Rectal smooth muscle tissue (tissue), 1 donor: ENCODE measurements around the gene GPX3.
A peak's percentile ranks its signal among the peaks of the same experiment; 100 is the strongest.

Experiments
- H3K27ac ChIP-seq: one replicate; pipeline ENCODE4 v1.7.0; 2013; ENCODE audit warnings: low read depth, low read length, inconsistent platforms
- H3K27me3 ChIP-seq: one replicate; pipeline ENCODE4 v1.7.0; 2013; ENCODE audit warnings: low read length; ENCODE audit not compliant: control insufficient read depth, insufficient read depth
- H3K36me3 ChIP-seq: one replicate; pipeline ENCODE4 v1.7.0; 2013; ENCODE audit warnings: low read length; ENCODE audit not compliant: control insufficient read depth, insufficient read depth
- H3K4me1 ChIP-seq: one replicate; pipeline ENCODE4 v1.7.0; 2013; ENCODE audit warnings: low read length; ENCODE audit not compliant: control insufficient read depth, insufficient read depth
- H3K4me3 ChIP-seq: one replicate; pipeline ENCODE4 v1.7.0; 2013; ENCODE audit warnings: low read length
- H3K9ac ChIP-seq: one replicate; pipeline ENCODE4 v1.7.0; 2013; ENCODE audit warnings: low read length

Gene GPX3

GRCh38 chr5:151029179-151030055, 9.0 kb downstream of the GPX3 start:
- Histone ChIP-seq H3K9ac (no peak overlapping the region), H3K4me1 (peaks cover 9% of the 10 kb centered on the region), H3K27me3 (no peaks in the 10 kb centered on the region), H3K4me3 (no peak overlapping the region), H3K36me3 (peaks cover 56% of the 10 kb centered on the region), H3K27ac (peak overlapping the region; percentile 60)

GRCh38 chr5:151030056-151030336, 9.6 kb downstream of the GPX3 start:
- Histone ChIP-seq H3K27ac (peak overlapping the region; percentile 60), H3K4me1 (peaks cover 9% of the 10 kb centered on the region), H3K27me3 (no peaks in the 10 kb centered on the region), H3K9ac (no peak overlapping the region), H3K36me3 (peaks cover 62% of the 10 kb centered on the region), H3K4me3 (no peak overlapping the region)

- peaks cover 9% of the 10 kb centered on the region for H3K4me1 ChIP-seq
- H3K36me3 ChIP-seq, result peaks cover 66% of the 10 kb centered on the region
- H3K9ac ChIP-seq, result no peak overlapping the region
- H3K4me3 ChIP-seq, result no peak overlapping the region
- no peaks in the 10 kb centered on the region for H3K27me3 ChIP-seq
- peak overlapping the region; percentile 60 for H3K27ac ChIP-seq
Observed at GRCh38 chr5:151030379-151030778, 10.0 kb downstream of the GPX3 start.

- Histone ChIP-seq H3K9ac (no peak overlapping the region), H3K27ac (no peak overlapping the region), H3K4me1 (peaks cover 9% of the 10 kb centered on the region), H3K4me3 (no peak overlapping the region), H3K27me3 (no peaks in the 10 kb centered on the region), H3K36me3 (peaks cover 71% of the 10 kb centered on the region)
Observed at GRCh38 chr5:151031554-151031953, 11.2 kb downstream of the GPX3 start.

- Histone ChIP-seq H3K9ac (no peak overlapping the region), H3K4me3 (no peak overlapping the region), H3K4me1 (peaks cover 14% of the 10 kb centered on the region), H3K27ac (no peak overlapping the region), H3K36me3 (peaks cover 63% of the 10 kb centered on the region), H3K27me3 (no peaks in the 10 kb centered on the region)
Observed at GRCh38 chr5:151033217-151033934, 13.0 kb downstream of the GPX3 start.

- no peak overlapping the region for H3K27ac ChIP-seq
- peaks cover 61% of the 10 kb centered on the region for H3K36me3 ChIP-seq
- H3K9ac ChIP-seq, result no peak overlapping the region
- peaks cover 17% of the 10 kb centered on the region for H3K4me1 ChIP-seq
- H3K27me3 ChIP-seq, result no peaks in the 10 kb centered on the region
- H3K4me3 ChIP-seq, result no peak overlapping the region
Observed at GRCh38 chr5:151034422-151035379, 14.3 kb downstream of the GPX3 start.

- no peak overlapping the region for H3K9ac ChIP-seq
- H3K4me3 ChIP-seq, result no peak overlapping the region
- peaks cover 13% of the 10 kb centered on the region for H3K4me1 ChIP-seq
- no peak overlapping the region for H3K27ac ChIP-seq
- no peaks in the 10 kb centered on the region for H3K27me3 ChIP-seq
- peaks cover 67% of the 10 kb centered on the region for H3K36me3 ChIP-seq
Observed at GRCh38 chr5:151036556-151036955, 16.2 kb downstream of the GPX3 start.

- peaks cover 13% of the 10 kb centered on the region for H3K4me1 ChIP-seq
- H3K36me3 ChIP-seq, result peaks cover 64% of the 10 kb centered on the region
- H3K27ac ChIP-seq, result peak overlapping the region; percentile 45
- H3K4me3 ChIP-seq, result no peak overlapping the region
- no peaks in the 10 kb centered on the region for H3K27me3 ChIP-seq
- no peak overlapping the region for H3K9ac ChIP-seq
Observed at GRCh38 chr5:151037561-151038411, 17.4 kb downstream of the GPX3 start.

- no peaks in the 10 kb centered on the region for H3K27me3 ChIP-seq
- H3K27ac ChIP-seq, result peak overlapping the region; percentile 45
- H3K9ac ChIP-seq, result no peak overlapping the region
- peaks cover 13% of the 10 kb centered on the region for H3K4me1 ChIP-seq
- H3K36me3 ChIP-seq, result peaks cover 66% of the 10 kb centered on the region
- H3K4me3 ChIP-seq, result no peak overlapping the region
Observed at GRCh38 chr5:151038412-151038745, 18.0 kb downstream of the GPX3 start.

GRCh38 chr5:151038801-151039238, 18.4 kb downstream of the GPX3 start:
- Histone ChIP-seq H3K27ac (peak overlapping the region; percentile 45), H3K27me3 (no peaks in the 10 kb centered on the region), H3K4me3 (no peak overlapping the region), H3K36me3 (peaks cover 62% of the 10 kb centered on the region), H3K4me1 (peaks cover 13% of the 10 kb centered on the region), H3K9ac (no peak overlapping the region)

- no peak overlapping the region for H3K4me3 ChIP-seq
- H3K9ac ChIP-seq, result no peak overlapping the region
- no peak overlapping the region for H3K27ac ChIP-seq
- peaks cover 57% of the 10 kb centered on the region for H3K36me3 ChIP-seq
- peaks cover 13% of the 10 kb centered on the region for H3K4me1 ChIP-seq
- H3K27me3 ChIP-seq, result no peaks in the 10 kb centered on the region
Observed at GRCh38 chr5:151039665-151040064, 19.3 kb downstream of the GPX3 start.
